GM23338 (cell line): Measurements from ENCODE around the gene NPAS3. TPM values are rescaled to one million over a fixed set of nuclear protein-coding genes. Genes with fewer than 3 reads are reported as not detected.

Source experiments
- ATAC-seq: fragments of 200-7000 bp; cut with Tn5 transposase; 3 replicates; pipeline ENCODE4 v1.9.1; 2020
- DNase-seq: peaks from one replicate; pipeline ENCODE4 v3.0.0-alpha.2; 2015; ENCODE audit warnings: low spot score
- H2AFZ ChIP-seq: fragments of 200-600 bp; sonication (generic); 2 replicates; pipeline ENCODE4 v1.8.0; 2016; ENCODE audit warnings: antibody characterized with exemption, mild to moderate bottlenecking, moderate library complexity
- H3F3A ChIP-seq: fragments of 200-600 bp; sonication (generic); replicated peaks from 2 replicates; pipeline ENCODE4 v1.8.0; 2017; ENCODE audit warnings: antibody characterized with exemption, mixed run types, low read depth
- H3K27ac ChIP-seq: fragments of 200-600 bp; sonication (generic); 2 replicates; pipeline ENCODE4 v1.6.1; 2016; ENCODE audit warnings: low read depth
- H3K27me3 ChIP-seq: fragments of 200-600 bp; sonication (generic); 2 replicates; pipeline ENCODE4 v1.8.0; 2016; ENCODE audit warnings: mild to moderate bottlenecking, mixed run types, moderate library complexity; ENCODE audit not compliant: insufficient read depth
- H3K36me3 ChIP-seq: fragments of 200-600 bp; sonication (generic); 2 replicates; pipeline ENCODE4 v1.8.0; 2016; ENCODE audit warnings: mild to moderate bottlenecking; ENCODE audit not compliant: insufficient read depth
- H3K4me1 ChIP-seq: fragments of 200-600 bp; sonication (generic); 2 replicates; pipeline ENCODE4 v1.8.0; 2016; ENCODE audit warnings: mild to moderate bottlenecking, moderate library complexity; ENCODE audit not compliant: insufficient read depth
- H3K4me2 ChIP-seq: fragments of 200-600 bp; sonication (generic); 2 replicates; pipeline ENCODE4 v1.7.1; 2017; ENCODE audit warnings: mixed run types
- H3K4me3 ChIP-seq: fragments of 200-600 bp; sonication (generic); 2 replicates; pipeline ENCODE4 v1.6.1; 2016; ENCODE audit warnings: mixed run types
- H3K79me2 ChIP-seq: fragments of 200-600 bp; sonication (generic); replicated peaks from 2 replicates; pipeline ENCODE4 v1.8.0; 2017; ENCODE audit warnings: mild to moderate bottlenecking; ENCODE audit not compliant: insufficient read depth
- H3K9me2 ChIP-seq: fragments of 200-600 bp; sonication (generic); 2 replicates; pipeline ENCODE4 v1.8.0; 2017; ENCODE audit not compliant: insufficient read depth
- H4K20me1 ChIP-seq: fragments of 200-600 bp; sonication (generic); replicated peaks from 2 replicates; pipeline ENCODE4 v1.8.0; 2017; ENCODE audit warnings: mild to moderate bottlenecking; ENCODE audit not compliant: insufficient read depth
- H3K27ac Mint-ChIP-seq: 2 replicates; pipeline ENCODE4 v1.8.0; 2020; ENCODE audit warnings: inconsistent platforms, mild to moderate bottlenecking, moderate library complexity, mixed read lengths
- H3K27me3 Mint-ChIP-seq: 3 replicates; pipeline ENCODE4 v1.8.0; 2022; ENCODE audit warnings: low read depth, mild to moderate bottlenecking, moderate library complexity, mixed read lengths, inconsistent platforms; ENCODE audit not compliant: insufficient read depth, poor library complexity
- H3K36me3 Mint-ChIP-seq: 3 replicates; pipeline ENCODE4 v1.8.0; 2021; ENCODE audit warnings: low read depth, mild to moderate bottlenecking, inconsistent platforms, moderate library complexity, mixed read lengths
- H3K4me1 Mint-ChIP-seq: 3 replicates; pipeline ENCODE4 v1.8.0; 2020; ENCODE audit warnings: mild to moderate bottlenecking, inconsistent platforms, mixed read lengths
- H3K4me3 Mint-ChIP-seq: 3 replicates; pipeline ENCODE4 v1.8.0; 2021; ENCODE audit warnings: moderate library complexity, mild to moderate bottlenecking, inconsistent platforms, mixed read lengths
- H3K9me3 Mint-ChIP-seq: 3 replicates; pipeline ENCODE4 v1.8.0; 2020; ENCODE audit warnings: moderate library complexity, mild to moderate bottlenecking, inconsistent platforms, mixed read lengths
- CREB1 ChIP-seq: fragments of 250-450 bp; sonication (Bioruptor Pico); IDR thresholded peaks from 2 replicates; pipeline ENCODE4 v1.5.0; 2020; ENCODE audit warnings: low read depth, mild to moderate bottlenecking, moderate library complexity
- CTCF ChIP-seq, 2 experiments: fragments of 200-600 bp in 1 of 2; sonication (generic) in 1 of 2; conservative IDR thresholded peaks; 2 replicates each; pipeline versions ENCODE4 v1.5.1 to v1.6.1; 2016 to 2017; ENCODE audit warnings: antibody characterized with exemption in 2 of 2, low read depth in 2 of 2, mild to moderate bottlenecking in 2 of 2, moderate library complexity in 1 of 2
- ETS1 ChIP-seq: IDR thresholded peaks from 2 replicates; pipeline ENCODE4 v1.6.1; 2016; ENCODE audit warnings: antibody characterized with exemption
- EZH2 ChIP-seq: fragments of 200-600 bp; sonication (generic); IDR thresholded peaks from one replicate; pipeline ENCODE4 v1.8.0; 2017; ENCODE audit warnings: antibody characterized with exemption, mild to moderate bottlenecking, low read depth; ENCODE audit not compliant: unreplicated experiment
- EZH2phosphoT487 ChIP-seq: fragments of 200-600 bp; sonication (generic); IDR thresholded peaks from one replicate; pipeline ENCODE4 v1.8.1; 2018; ENCODE audit warnings: antibody characterized with exemption; ENCODE audit not compliant: unreplicated experiment
- NANOG ChIP-seq: IDR thresholded peaks from 2 replicates; pipeline ENCODE4 v1.6.1; 2016; ENCODE audit warnings: antibody characterized with exemption, borderline replicate concordance
- POLR2AphosphoS5 ChIP-seq: IDR thresholded peaks from 2 replicates; pipeline ENCODE4 v1.6.1; 2016; ENCODE audit warnings: antibody characterized with exemption, low read depth
- REST ChIP-seq: IDR thresholded peaks from one replicate; pipeline ENCODE4 v1.6.1; 2018; ENCODE audit warnings: antibody characterized with exemption; ENCODE audit not compliant: unreplicated experiment
- STAT1 ChIP-seq: IDR thresholded peaks from one replicate; pipeline ENCODE4 v1.6.1; 2016; ENCODE audit warnings: antibody characterized with exemption; ENCODE audit not compliant: unreplicated experiment
- ZNF114 ChIP-seq: fragments of 250-450 bp; sonication (Bioruptor Pico); IDR thresholded peaks from 2 replicates; pipeline ENCODE4 v1.5.0; 2020; ENCODE audit warnings: mild to moderate bottlenecking, moderate library complexity
- ZNF462 ChIP-seq: fragments of 250-450 bp; sonication (Bioruptor Pico); IDR thresholded peaks from 2 replicates; pipeline ENCODE4 v1.5.0; 2020; ENCODE audit warnings: mild to moderate bottlenecking, moderate library complexity
- polyA plus RNA-seq: library from polyadenylated mRNA; unstranded; fragments of >200 nt; fragmentation: Nextera tagmentation; extraction: Ambion mirVana; gene quantifications from 2 replicates; pipeline ENCODE4 v1.2.1, GENCODE V29; 2016
- total RNA-seq: library from RNA; depleted of rRNA; stranded (reverse); fragments of >200 nt; shearing (Covaris generic); gene quantifications from 2 replicates; pipeline ENCODE4 v1.2.3, GENCODE V29; 2014

Gene NPAS3
- total and polyA plus RNA-seq, 2 experiments from 2014 or later, result 0.17 to 0.19 TPM

- TF ChIP-seq ZNF114 (CRISPR knock-in tag), result no peak
- TF ChIP-seq EZH2phosphoT487, result no peak
- TF ChIP-seq NANOG, result no peak
- no peak for TF ChIP-seq REST
- no peak for TF ChIP-seq EZH2
- TF ChIP-seq CTCF (conservative IDR thresholded peaks at IDR 0.05; ENCODE audit: low read depth in 2 of 2), result no peak
Measured at GRCh38 chr14:32941668-32942065, 3.0 kb downstream of the NPAS3 start (continued).

- Mint-ChIP-seq H3K27ac (no peak overlapping the region), H3K9me3 (no peaks in the 10 kb centered on the region), H3K36me3 (no peaks in the 10 kb centered on the region), H3K27me3 (no peaks in the 10 kb centered on the region), H3K4me1 (peaks cover 2% of the 10 kb centered on the region; the same call in 1 of the 3 replicates), H3K4me3 (no peak overlapping the region)
- H3K9me2 ChIP-seq, result no peaks in the 10 kb centered on the region
- no peak for ATAC-seq
- no peaks in the 10 kb centered on the region for H3F3A ChIP-seq
- DNase-seq, result no peak
- no peaks in the 10 kb centered on the region for H3K79me2 ChIP-seq
- peaks cover 9% of the 10 kb centered on the region for H3K27me3 ChIP-seq
- no peak overlapping the region for H3K4me2 ChIP-seq
- no peaks in the 10 kb centered on the region for H3K4me1 ChIP-seq
- H3K27ac ChIP-seq, result no peak overlapping the region
- no peak overlapping the region for H2AFZ ChIP-seq
- no peaks in the 10 kb centered on the region for H4K20me1 ChIP-seq
- H3K36me3 ChIP-seq, result no peaks in the 10 kb centered on the region
- H3K4me3 ChIP-seq, result no peak overlapping the region
- no peak for TF ChIP-seq NANOG
- TF ChIP-seq EZH2, result no peak
- TF ChIP-seq ZNF462, result no peak
- no peak for TF ChIP-seq ZNF114 (CRISPR knock-in tag)
- no peak for TF ChIP-seq POLR2AphosphoS5
- TF ChIP-seq EZH2phosphoT487, result no peak
- no peak for TF ChIP-seq CREB1
- no peak for TF ChIP-seq STAT1
- no peak for TF ChIP-seq ETS1
Measured at GRCh38 chr14:32947081-32947480, 8.4 kb downstream of the NPAS3 start.
